T1000 (cell line): ENCODE results near the gene SHB.

Source experiments
- DNase-seq: peaks from one replicate; lab custom pipeline; 2025; ENCODE audit warnings: mixed read lengths; lab: John Stamatoyannopoulos, UW

Gene SHB

DNA sequence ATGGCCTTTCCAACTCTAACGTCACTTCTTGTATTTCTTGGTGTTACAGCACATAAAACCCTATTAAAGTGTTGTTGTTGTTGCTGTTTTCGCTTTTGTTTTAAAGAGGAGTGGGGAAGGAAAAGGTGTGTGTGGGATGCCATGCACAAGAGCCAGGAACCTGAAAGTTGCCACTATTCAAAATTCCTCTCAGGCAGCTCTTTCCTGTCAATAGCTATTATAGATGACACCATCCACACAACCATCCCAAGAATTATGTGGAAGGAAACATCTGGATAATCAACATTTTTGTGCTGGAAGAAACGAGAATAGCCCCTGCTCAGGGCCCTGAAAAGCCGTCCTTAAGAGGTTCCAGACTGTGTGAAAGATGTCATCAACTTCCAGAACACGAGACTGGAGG is 79.3 kb downstream of the SHB start:
- DNase-seq, result no peak

DNA sequence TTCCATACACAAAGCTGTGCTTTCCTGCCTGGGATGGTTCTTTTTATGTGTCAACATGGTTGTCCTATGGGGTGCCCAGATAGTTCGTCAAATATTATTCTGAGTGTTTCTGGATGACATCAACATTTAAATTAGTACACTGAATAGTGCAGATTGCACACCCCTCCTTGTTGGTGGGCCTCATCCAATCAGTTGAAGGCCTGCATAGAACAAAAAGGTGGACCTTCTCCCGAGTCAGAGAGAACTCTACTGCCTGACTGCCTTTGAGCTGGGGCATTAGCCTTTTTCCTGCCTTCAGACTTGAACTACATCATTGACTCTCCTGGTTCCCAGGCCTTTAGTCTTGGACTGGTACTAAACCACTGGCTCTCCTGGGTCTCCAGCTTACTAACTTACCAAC is 80.4 kb downstream of the SHB start:
- no peak for DNase-seq

DNA sequence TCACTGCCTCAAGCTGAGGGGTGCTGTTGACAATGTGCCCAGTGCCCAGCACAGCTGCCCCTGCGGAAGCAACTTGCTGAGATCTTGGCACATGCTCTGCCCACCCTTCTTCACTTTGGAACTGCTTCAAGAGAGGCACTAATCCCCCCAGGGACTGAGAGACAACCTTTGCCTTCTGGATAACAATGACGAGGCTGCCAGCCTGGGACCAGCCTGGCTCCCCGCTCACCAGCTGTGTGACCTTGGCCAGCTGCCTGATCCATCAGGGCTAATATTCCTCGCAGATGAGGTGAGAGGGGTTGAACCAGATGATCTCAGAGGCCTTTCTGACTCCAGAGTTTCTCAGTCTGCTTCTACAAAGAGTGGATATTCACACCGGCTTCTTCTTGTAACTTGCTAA is 81.0 kb downstream of the SHB start:
- DNase-seq, result no peak

DNA sequence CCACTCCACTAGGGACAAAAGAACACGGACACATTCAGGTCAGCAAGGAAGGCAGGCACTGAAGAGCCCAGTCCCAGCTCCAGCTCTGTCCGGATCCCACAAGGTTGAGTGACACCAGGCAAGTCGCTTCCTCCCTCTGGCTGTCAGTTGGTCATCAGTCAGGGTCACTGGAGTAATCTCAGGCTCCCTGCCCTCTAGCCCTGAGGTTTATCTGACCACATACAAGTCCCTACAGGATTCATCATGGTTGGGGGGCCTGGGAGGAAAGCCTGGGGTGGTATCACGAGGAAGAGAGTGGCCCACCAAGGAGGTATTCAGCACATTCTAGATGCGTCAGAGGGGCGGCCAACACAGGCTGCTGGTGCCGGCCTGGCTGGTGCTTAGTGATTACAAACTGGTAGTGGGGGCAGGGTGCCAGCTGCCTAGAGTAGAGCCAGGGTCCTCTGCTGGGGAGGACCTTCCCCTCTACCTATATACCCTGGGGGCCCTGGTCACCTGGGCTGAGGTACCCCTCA is 81.5 kb downstream of the SHB start:
- no peak for DNase-seq

DNA sequence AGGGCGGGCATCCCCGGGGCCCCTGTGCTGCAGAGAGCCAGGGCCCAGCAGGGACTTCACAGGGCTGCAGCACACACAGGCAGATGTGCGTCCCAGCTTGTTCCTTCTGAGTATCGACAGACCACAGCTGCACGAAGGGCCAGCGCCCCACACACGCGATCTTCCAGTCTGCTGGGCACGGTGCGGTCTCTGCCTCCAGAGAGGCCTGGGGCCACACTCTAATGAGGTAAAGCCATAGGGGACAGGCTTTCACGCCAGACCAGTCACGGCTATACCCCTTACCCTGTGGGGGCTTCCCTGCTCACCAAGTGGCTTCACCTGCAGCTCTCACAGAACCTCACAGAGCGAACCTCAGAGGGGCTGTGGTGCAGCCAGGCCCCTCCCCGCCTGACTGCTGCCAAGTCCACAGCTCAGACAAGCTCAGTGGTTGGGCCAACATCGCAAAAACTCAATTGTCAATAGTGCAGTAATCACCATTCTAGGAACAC is 82.2 kb downstream of the SHB start:
- DNase-seq, result no peak

DNA sequence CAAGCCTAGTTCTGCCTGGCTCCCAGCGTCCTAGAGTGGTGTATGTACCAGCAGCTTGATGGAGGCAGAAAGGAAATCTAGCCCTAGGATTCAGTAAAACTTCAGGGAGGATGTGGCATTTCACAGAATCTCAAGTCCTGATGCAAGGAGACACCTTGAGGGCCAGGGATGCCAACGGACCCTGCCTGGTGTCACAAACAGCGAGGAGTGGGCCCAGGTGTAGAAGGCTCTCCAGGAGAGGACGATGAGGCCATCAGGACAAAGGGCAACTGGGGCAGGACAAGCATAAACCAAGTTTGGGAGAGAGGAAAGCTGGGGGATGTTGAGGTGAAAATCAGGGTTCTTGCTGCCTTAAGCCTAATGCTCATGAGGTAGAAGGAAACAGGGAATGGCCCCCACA is 83.0 kb downstream of the SHB start:
- DNase-seq, result no peak

DNA sequence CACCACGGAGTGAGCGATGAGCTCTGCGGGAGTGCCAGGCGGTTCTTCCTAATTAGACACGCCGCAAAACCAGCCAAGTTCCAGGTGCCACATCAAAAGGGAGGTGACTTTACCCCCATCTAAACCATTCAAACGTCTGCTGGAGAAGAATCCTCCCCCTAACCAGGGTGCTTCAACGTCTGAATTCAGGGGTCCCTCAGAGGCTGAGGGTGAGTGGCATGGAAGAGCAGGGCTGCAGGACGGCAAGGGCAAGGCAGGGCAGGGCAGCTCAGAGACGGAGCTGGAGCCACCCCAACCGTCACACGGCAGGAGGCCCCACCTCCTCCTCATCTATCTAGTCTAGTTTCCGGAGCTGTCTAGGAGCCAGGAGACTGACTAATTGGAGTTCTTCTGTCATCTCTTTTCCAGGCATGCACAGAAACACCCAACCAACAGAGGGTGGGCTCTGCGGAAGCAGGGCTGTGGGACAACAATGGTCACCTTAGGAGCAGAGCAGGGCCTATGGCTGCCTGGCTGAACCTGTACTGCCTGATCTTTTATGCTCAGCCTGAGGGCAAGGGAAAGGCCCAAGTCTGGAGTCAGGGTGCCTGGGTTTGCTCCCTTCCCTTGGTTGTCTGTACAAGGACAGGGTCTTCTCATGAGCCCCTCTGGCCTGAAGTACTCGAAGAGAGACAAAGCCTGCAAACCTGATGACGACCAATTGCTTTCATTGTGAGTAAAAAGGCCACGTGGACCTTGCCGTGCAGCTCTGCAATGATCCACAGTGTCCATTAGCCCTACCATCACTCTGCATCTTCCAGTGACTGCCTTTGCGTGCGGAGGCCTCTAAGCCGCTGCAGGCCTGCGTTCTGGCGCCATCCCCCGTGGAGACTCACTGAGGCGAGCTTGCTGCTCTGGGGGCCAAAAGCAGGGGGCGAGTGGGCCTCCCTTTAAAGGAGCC is 84.1 kb downstream of the SHB start:
- no peak for DNase-seq

DNA sequence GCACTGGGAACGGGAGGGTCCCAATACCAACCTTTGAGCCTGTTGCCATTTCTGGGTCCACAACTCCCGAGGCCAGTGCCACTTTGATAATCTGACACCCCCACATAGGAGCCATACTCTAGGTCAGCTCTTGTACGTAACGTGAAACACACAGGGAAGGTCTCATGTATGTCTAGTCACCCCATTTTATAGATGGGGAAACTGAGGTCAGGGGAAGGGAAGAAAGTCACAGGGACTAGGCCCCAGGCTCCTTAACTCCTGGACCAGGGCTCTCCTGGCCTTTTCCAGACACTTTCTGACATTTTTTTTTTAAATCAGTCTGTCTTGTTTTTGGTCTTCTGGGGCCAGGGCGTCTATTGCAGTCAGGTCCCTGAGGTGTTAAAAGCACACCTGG is 84.8 kb downstream of the SHB start:
- DNase-seq, result no peak

DNA sequence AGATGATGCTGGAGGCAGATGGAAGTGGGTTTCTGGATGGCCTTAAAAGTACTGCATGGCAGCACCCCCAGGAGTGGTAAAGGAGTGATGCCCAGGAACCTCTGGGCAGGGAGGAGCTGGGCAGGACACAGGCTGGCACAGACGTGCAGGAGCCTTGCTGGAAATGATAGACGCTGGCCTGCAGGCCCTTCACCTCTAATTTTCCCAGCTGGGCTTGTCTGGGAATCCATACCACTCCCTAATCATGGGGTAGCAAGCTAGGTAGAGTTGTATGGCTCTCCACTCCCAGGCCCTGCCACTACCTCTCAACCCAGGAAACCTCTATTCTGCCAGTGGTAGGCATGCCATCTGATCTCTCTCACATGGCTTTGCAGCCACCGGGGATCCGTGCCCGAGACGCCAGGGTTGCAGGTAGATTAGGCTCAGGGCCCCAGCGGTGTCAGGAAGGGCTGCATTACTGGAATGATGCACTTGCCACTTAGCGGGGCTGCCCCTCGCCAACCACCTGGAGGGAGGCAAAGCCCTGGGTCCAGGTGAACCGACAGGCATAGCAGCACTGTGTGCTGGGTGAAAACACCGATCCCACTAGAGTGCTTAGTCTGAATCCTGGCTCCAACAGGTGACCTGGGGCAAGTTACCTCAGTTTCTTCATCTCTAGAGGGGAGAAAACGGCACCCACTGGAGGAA is 85.5 kb downstream of the SHB start:
- no peak for DNase-seq

DNA sequence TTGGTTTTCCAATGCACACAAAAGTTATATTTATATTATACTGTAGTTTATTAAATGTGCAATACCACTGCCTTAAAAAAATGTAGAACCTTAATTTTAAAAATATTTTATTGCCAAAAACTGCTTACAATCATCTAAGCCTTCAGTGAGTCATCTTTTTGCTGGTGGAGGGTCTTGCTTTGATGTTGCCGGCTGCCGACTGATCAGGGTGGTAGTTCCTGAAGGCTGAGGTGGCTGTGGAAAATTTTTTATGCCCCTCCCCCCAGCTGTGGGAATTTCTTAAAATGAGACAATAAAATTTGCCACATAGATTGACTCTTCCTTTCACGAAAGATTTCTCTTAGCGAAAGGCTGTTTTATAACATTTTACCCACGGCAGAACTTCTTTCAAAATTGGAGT is 89.2 kb downstream of the SHB start:
- no peak for DNase-seq

DNA sequence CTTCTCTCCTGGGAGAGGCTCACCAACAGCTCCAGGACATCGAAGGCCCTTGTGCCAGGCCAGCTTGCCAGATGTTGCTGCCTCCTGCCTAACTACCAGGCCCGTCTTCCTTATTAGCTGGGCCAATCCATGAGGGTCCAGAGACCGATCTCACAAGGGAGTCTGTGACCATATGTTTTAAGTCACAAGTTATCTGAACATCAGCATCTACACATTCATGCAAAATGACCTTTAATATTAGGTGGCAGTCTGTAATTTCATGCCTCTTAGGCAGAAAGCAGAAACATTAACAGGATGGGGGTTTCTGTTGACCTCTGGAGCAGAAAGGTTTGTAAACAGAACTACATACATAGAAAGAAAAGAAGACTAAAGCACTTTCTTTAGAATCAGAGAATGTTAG is 90.0 kb downstream of the SHB start:
- DNase-seq, result no peak

DNA sequence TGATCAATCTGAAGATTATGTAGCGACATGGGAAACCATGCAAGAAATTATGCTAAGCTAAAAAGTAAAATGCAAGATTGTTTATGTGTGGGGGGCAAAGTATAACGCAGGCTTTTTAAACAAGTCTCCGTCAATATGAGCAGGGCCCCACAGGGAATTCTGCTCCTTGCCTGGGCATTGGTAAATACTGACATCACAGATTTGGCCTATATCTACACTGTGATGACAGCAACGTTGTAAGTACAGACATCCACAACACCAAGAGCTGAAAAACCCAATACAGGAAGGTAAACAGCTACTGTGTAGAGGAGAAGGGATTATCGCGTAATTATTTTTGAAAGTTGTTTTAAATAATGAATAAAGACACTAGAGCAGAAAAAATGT is 90.6 kb downstream of the SHB start:
- no peak for DNase-seq

DNA sequence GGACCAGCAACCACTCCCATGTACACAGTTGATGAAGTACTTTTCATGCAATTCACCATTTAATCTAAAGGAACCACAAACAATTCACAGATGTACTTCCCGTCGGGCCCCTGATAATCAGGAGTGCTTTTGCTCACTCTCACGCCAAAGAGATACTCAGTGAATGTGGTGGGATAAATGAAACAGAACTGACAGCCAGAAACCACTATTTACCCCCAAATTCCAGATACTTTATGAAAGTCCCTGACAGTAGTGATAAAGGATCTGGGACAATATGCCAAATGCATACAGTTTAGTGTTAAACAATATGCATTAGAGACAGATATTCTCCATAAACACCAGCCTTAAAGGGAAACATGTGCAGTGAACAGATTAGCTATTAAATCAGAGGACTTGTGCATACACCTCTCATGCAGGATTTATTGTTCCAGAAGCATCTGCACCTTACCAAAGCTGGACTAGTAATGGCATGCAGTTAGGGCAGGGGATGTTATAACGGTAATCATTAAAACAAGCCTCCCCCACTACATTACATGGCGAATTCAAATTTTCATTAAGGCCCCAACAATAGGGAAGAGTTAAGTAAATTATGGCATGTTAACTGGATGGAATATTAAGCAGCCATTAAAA is 91.1 kb downstream of the SHB start:
- no peak for DNase-seq

DNA sequence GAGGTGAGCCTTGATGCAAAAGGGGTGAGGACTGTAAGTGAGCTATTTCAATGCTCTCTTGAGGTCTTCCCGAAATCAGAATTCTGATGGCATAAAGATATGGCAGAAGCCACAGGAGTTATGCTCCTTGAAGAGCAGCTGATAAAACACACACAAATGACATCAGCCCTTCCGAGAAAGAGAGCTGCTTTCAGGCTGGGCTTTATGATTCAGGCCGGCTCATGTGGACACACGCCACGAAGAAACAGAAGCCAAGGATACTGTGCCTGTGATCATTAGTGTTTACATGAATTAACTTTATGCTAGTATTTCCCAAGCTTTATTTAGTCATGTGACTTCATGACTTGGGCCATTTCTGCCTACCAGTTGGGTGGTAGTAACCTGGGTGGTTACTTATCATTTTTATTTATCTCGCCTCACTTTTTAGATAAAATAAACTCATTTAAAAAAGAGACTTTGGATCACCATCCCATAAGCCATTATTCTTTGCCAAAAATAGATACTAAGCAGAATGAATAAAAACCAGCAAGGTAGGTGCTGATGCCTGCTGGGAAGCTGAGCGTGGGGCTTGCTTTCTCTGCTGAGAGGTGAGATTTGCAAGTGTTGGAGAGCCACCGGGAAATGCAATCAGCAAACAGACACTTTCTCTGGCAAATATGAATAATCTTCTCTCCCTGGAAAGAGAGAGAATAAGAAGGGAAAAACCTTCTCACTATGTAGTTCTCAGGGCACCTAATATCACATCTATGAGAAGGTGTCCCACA is 92.1 kb downstream of the SHB start:
- DNase-seq, result no peak

DNA sequence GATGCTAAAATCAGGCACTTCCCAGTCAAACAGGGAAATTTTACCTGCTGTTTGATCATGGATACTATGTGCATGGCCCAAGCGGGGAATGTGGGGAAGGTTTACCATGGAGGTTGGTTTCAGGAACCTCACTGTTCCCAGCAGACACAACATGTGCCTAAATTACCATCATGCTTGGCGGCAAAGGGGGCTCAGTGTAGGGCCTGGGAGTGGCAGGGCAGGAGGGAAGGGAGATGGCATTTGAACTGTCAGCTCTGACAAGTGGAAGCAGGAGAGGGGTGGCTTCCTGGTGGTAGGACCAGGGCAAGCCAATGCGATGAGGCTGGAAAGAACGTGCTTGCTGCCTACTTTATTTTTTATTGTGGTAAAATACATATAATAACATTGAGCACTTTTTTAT is 93.4 kb downstream of the SHB start:
- DNase-seq, result no peak

DNA sequence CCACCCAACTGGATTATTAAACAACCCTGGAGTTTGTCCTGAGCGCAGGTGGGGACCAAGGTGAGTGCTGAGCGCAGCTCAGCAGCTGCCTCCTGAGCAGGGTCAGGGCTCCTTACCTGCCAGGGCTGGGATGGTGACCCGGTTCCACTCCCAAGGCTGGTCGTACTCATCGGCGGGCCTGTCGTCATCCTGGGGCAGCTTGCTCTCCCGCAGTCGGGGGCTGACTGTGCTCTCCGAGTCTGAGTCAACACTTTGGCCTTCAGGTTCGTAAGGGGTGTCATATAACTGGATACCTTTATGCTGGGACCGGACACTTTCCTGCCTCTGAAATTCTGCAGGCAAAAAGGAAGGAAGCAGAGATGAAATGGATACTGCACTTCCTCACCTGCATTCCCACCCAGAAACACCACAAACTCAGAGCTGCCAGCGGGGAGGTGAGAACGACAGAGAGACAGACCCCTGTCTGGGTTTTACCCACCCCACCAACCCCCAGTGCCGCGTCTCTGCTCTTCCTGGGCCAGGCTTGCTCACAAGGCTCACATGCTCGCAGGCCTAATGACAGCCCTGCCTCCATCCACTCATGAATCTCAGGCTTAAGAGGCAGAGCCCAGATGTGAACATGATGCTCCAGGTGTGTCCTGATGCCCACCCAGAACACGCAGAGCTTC is 94.4 kb downstream of the SHB start:
- no peak for DNase-seq

DNA sequence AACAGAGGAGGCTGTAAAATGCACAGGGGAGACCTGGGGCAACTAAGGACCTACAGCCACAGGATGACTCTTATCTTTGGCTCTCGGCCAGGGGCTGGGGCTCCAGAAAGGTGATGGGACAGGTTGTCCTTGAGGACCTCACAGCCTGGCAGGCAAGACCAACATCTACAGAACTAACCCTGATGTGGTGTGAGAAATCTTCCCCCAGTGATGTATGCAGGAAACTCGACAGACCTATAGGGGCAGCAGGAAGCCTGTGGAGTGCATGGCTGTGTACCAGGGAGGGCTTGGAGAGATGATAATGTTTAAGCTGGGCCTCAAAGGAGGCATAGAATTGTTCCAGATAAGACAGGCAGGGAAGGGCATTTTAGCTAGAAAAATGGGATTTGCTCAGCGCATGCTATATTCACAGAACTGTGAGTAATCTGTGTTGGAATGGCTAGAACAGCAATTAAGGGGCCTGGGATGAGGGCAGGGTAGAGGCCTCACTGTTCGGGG is 96.6 kb downstream of the SHB start:
- no peak for DNase-seq

DNA sequence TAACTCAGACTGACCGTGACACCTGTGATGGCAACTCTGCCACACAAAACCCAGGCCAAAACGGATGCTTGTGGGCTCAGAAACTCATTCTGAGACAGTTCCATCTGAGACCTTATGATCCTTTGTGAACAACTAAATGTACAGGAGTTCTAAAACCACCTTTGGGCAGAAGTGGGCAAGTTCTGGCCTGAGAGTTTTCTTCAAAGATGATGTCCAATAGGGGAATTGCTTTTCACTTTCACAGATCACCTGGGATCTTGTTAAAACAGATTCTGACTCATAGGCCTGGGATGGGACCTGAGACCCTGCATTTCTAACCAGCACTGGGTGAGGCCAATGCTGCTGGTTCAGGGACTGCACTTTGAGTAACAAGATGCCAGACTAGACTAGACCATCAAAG is 97.3 kb downstream of the SHB start:
- DNase-seq, result no peak

DNA sequence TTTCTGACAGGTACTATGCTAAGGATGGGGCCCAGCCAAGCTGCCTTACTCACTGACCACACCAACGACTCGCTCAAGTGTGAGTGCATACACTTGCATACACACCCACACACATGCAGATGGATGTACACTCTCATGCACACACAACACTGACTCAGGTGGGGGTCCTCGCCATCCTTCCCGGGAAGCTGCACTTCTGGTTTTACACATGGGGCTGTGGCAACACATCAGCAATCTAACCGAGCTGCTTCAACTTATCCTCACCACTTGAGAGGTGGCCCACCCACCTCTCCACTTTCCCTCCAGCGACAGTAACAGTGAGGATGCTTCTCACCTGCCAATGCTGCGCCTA is 97.9 kb downstream of the SHB start:
- no peak for DNase-seq

DNA sequence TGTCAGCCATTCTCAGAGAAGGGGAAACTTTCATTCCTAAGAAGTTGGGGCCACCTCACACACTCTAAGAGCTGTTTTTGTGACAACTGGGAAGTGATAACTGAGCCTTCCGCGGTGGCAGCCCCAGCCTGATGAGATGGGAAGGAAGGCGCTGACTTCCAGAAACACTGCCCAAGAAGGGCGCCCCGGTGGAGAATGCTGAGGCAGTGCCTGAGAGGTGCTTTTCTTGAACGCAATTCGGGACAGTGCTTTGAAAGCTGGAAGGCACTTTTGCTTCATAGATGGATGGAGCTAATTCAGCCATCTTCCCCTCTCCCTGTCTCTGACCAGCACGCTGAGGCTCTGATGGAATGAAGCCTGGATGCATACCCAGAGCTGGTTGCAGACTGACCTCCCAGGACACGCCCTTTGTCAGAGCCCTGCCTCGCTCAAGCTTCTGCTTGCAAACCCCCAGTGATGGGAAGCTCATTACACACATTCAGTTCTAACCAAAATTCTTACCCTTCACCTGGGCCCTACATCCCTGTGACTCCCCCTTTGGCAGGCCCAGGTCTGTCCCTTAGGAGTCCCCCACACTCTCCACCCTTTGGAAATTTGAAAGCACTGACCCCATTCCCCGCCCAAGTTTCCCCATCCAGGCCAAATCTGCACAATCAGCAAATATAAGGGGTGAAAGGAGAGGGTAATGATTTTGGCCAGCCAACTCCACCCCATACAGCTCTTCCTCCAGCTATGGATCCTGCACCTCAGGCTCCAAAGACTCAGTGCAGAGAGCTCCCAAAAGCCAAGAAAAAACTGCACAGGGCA is 98.5 kb downstream of the SHB start:
- DNase-seq, result no peak
